Keratinocyte (primary cell): ENCODE measurements around the gene ANKRD37. TPM values are rescaled to one million over a fixed set of nuclear protein-coding genes. Genes with fewer than 3 reads are reported as not detected.

Source experiments
- DNase-seq: peaks from one replicate; pipeline ENCODE4 v3.0.0-alpha.2; 2011; ENCODE audit warnings: low read depth, missing footprints, low spot score
- FAIRE-seq: peaks from 2 replicates; lab custom pipeline; 2011; peaks lifted over from hg19 to GRCh38; lab: Jason Lieb, UNC
- H2AFZ ChIP-seq: 2 replicates; pipeline ENCODE4 v1.6.0; 2012; ENCODE audit warnings: low read length, control low read depth, inconsistent platforms; ENCODE audit not compliant: control insufficient read depth
- H3K27ac ChIP-seq: 2 replicates; pipeline ENCODE4 v1.5.1; 2011; ENCODE audit warnings: low read length; ENCODE audit not compliant: control insufficient read depth, insufficient read depth
- H3K27me3 ChIP-seq: 3 replicates; pipeline ENCODE4 v1.6.0; 2011; ENCODE audit warnings: low read length; ENCODE audit not compliant: control insufficient read depth, insufficient read depth; ENCODE audit errors: extremely low read depth
- H3K36me3 ChIP-seq, 2 experiments: 2 replicates in 1 of 2; 3 replicates in 1 of 2; pipeline ENCODE4 v1.5.1; 2011; ENCODE audit warnings: low read length in 2 of 2, mild to moderate bottlenecking in 1 of 2; ENCODE audit not compliant: control insufficient read depth in 2 of 2, insufficient read depth in 2 of 2; ENCODE audit errors: extremely low read depth in 1 of 2
- H3K4me1 ChIP-seq: 3 replicates; pipeline ENCODE4 v1.5.1; 2011; ENCODE audit warnings: low read length; ENCODE audit not compliant: control insufficient read depth, insufficient read depth; ENCODE audit errors: extremely low read depth
- H3K4me2 ChIP-seq: 3 replicates; pipeline ENCODE4 v1.6.0; 2011; ENCODE audit warnings: low read depth, low read length; ENCODE audit not compliant: control insufficient read depth, insufficient read depth; ENCODE audit errors: extremely low read depth
- H3K4me3 ChIP-seq, 3 experiments: fragments of 200-600 bp in 1 of 3; sonication (generic) in 1 of 3; 2 replicates in 2 of 3; 3 replicates in 1 of 3; pipeline ENCODE4 v1.5.1; 2011 to 2016; ENCODE audit warnings: low read length in 3 of 3, mild to moderate bottlenecking in 3 of 3, control low read depth in 2 of 3, inconsistent platforms in 1 of 3, low read depth in 1 of 3, mixed read lengths in 1 of 3, mixed run types in 1 of 3, moderate library complexity in 1 of 3; ENCODE audit not compliant: control insufficient read depth in 2 of 3, insufficient read depth in 2 of 3; ENCODE audit errors: extremely low read depth in 1 of 3
- H3K79me2 ChIP-seq: 2 replicates; pipeline ENCODE4 v1.6.0; 2012; ENCODE audit warnings: low read length; ENCODE audit not compliant: control insufficient read depth, insufficient read depth
- H3K9ac ChIP-seq: 3 replicates; pipeline ENCODE4 v1.6.0; 2011; ENCODE audit warnings: low read length; ENCODE audit not compliant: control insufficient read depth, insufficient read depth; ENCODE audit errors: extremely low read depth
- H3K9me1 ChIP-seq: 3 replicates; pipeline ENCODE4 v1.6.0; 2011; ENCODE audit warnings: low read length; ENCODE audit not compliant: control insufficient read depth, insufficient read depth; ENCODE audit errors: extremely low read depth
- H3K9me3 ChIP-seq: 2 replicates; pipeline ENCODE4 v1.5.1; 2012; ENCODE audit warnings: low read depth, low read length; ENCODE audit not compliant: control insufficient read depth
- H4K20me1 ChIP-seq: 3 replicates; pipeline ENCODE4 v1.6.0; 2011; ENCODE audit warnings: low read length; ENCODE audit not compliant: control insufficient read depth, insufficient read depth; ENCODE audit errors: extremely low read depth
- CTCF ChIP-seq, 3 experiments: IDR thresholded peaks in 1 of 3; conservative IDR thresholded peaks in 1 of 3; optimal IDR thresholded peaks in 1 of 3; 2 replicates in 2 of 3; 3 replicates in 1 of 3; pipeline versions ENCODE3 to v1.5.1; 2011; ENCODE audit warnings: low read length in 3 of 3, mild to moderate bottlenecking in 3 of 3, moderate library complexity in 2 of 3, control low read depth in 1 of 3, inconsistent platforms in 1 of 3; ENCODE audit not compliant: insufficient read depth in 2 of 3; ENCODE audit errors: extremely low read depth in 1 of 3
- EZH2 ChIP-seq: IDR thresholded peaks from one replicate; pipeline ENCODE4 v1.6.1; 2012; ENCODE audit warnings: inconsistent platforms, mild to moderate bottlenecking, low read length, moderate library complexity
- dilution Hi-C: fragments of 300-500 bp; cut with MboI; formaldehyde crosslinking; loops from one replicate; pipeline ENCODE4 v1.7.0; 2020; ENCODE audit warnings: low sequenced_read_pairs; ENCODE audit not compliant: extremely low pct_ligation_motif_present
- polyA plus RNA-seq, 5 experiments: library from polyadenylated mRNA; depleted of rRNA in 3 of 5; stranded (reverse) in 3 of 5; stranded (forward) in 1 of 5; unstranded in 1 of 5; fragments of >200 nt; gene quantifications; 1 replicate in 1 of 5; 2 replicates in 3 of 5; 3 replicates in 1 of 5; pipeline versions ENCODE4 v1.2.1 to v1.2.3, GENCODE V29; 2011 to 2012; ENCODE audit warnings: missing spikeins in 2 of 5, low read depth in 1 of 5, low replicate concordance in 1 of 5

Gene ANKRD37
- polyA plus RNA-seq, 1 donor (not counting 4 experiments of a cell fraction or from before 2014, with no cell fraction given), result 8.0 TPM

GRCh38 chr4:185429660-185430059, 33.0 kb downstream of the ANKRD37 start:
- Histone ChIP-seq H3K9me3 (no peaks in the 10 kb centered on the region), H3K36me3 (no peaks in the 10 kb centered on the region), H3K9me1 (no peaks in the 10 kb centered on the region), H3K27ac (no peak overlapping the region), H4K20me1 (no peaks in the 10 kb centered on the region), H3K9ac (no peak overlapping the region), H3K4me2 (no peak overlapping the region), H3K4me1 (peaks cover 4% of the 10 kb centered on the region), H3K27me3 (no peaks in the 10 kb centered on the region), H3K4me3 (no peak overlapping the region), H2AFZ (no peak overlapping the region), H3K79me2 (peaks cover 9% of the 10 kb centered on the region)
- dilution Hi-C loops, result no loop called here
- DNase-seq (no peak), FAIRE-seq (no peak)
- TF ChIP-seq CTCF (optimal IDR thresholded peaks at IDR 0.05 in 1 of 3, IDR thresholded peaks at IDR 0.05 in 1 of 3, conservative IDR thresholded peaks at IDR 0.05 in 1 of 3; ENCODE audit: extremely low read depth in 1 of 3, insufficient read depth in 2 of 3, low read length in 3 of 3) (no peak), EZH2 (no peak)

- no peak overlapping the region for H3K27ac ChIP-seq
- H2AFZ ChIP-seq, result no peak overlapping the region
- no peak overlapping the region for H3K4me2 ChIP-seq
- no peak overlapping the region for H3K4me3 ChIP-seq
- no peaks in the 10 kb centered on the region for H3K4me1 ChIP-seq
- H3K9me3 ChIP-seq, result no peaks in the 10 kb centered on the region
- H3K27me3 ChIP-seq, result no peaks in the 10 kb centered on the region
- dilution Hi-C loops, result no loop called here
- H3K36me3 ChIP-seq, result no peaks in the 10 kb centered on the region
- no peak for DNase-seq
- FAIRE-seq, result no peak
- H4K20me1 ChIP-seq, result no peaks in the 10 kb centered on the region
- TF ChIP-seq EZH2 (no peak), CTCF (optimal IDR thresholded peaks at IDR 0.05 in 1 of 3, IDR thresholded peaks at IDR 0.05 in 1 of 3, conservative IDR thresholded peaks at IDR 0.05 in 1 of 3; ENCODE audit: extremely low read depth in 1 of 3, insufficient read depth in 2 of 3, low read length in 3 of 3) (no peak)
- no peaks in the 10 kb centered on the region for H3K9me1 ChIP-seq
- no peak overlapping the region for H3K9ac ChIP-seq
- no peaks in the 10 kb centered on the region for H3K79me2 ChIP-seq
Observed at GRCh38 chr4:185435466-185435865, 38.8 kb downstream of the ANKRD37 start.
